Aorta (tissue), 5 donors: ENCODE measurements around the gene SELENOS. TPM values are rescaled to one million over a fixed set of nuclear protein-coding genes. Genes with fewer than 3 reads are reported as not detected.
A peak's percentile ranks its signal among the peaks of the same experiment; 100 is the strongest.

Experiments
- ATAC-seq: fragments of 200-7000 bp; cut with Tn5 transposase; one replicate; pipeline ENCODE4 v1.9.1; 2022; ENCODE audit warnings: moderate library complexity; ENCODE audit not compliant: low FRiP score
- DNase-seq, 2 donors: peaks; one replicate each; pipeline ENCODE4 v3.0.0-alpha.2; 2020
- H3K27ac ChIP-seq, 2 donors: one replicate each; pipeline ENCODE4 v1.5.1; 2013; ENCODE audit warnings: low read length in 2 of 2, mild to moderate bottlenecking in 2 of 2, moderate library complexity in 2 of 2, control low read depth in 1 of 2, inconsistent platforms in 1 of 2, low read depth in 1 of 2
- H3K27me3 ChIP-seq, 2 donors: one replicate each; pipeline ENCODE4 v1.6.1; 2013; ENCODE audit warnings: control low read depth in 1 of 2, low read length in 1 of 2, mild to moderate bottlenecking in 1 of 2, moderate library complexity in 1 of 2; ENCODE audit not compliant: insufficient read depth in 2 of 2, control insufficient read depth in 1 of 2
- H3K36me3 ChIP-seq, 2 donors: one replicate each; pipeline ENCODE4 v1.6.1; 2013; ENCODE audit warnings: control low read depth in 1 of 2, low read length in 1 of 2, mild to moderate bottlenecking in 1 of 2; ENCODE audit not compliant: insufficient read depth in 2 of 2, control insufficient read depth in 1 of 2
- H3K4me1 ChIP-seq, 2 donors: one replicate each; pipeline ENCODE4 v1.6.1; 2013; ENCODE audit warnings: low read length in 2 of 2, control low read depth in 1 of 2, mild to moderate bottlenecking in 1 of 2, moderate library complexity in 1 of 2; ENCODE audit not compliant: insufficient read depth in 2 of 2, control insufficient read depth in 1 of 2
- H3K4me3 ChIP-seq, 2 donors: one replicate each; pipeline ENCODE4 v1.5.1; 2013; ENCODE audit warnings: low read length in 2 of 2, control low read depth in 1 of 2, mild to moderate bottlenecking in 1 of 2
- H3K9me3 ChIP-seq: one replicate; pipeline ENCODE4 v1.6.1; 2013; ENCODE audit warnings: mild to moderate bottlenecking, low read length; ENCODE audit not compliant: control insufficient read depth
- WGBS, 2 donors: extraction: QIAGEN DNeasy Blood & Tissue Kit; methylation state at CpG; one replicate each; pipeline ENCODE4 v1.1.7; 2013; 5-methylcytosine and 5-hydroxymethylcytosine counted together
- intact Hi-C, 2 donors: fragments of 100-400 bp; cut with DNase I; formaldehyde crosslinking; loops; one replicate each; pipeline versions ENCODE4 v1.14.2 to v1.15.0; 2022
- polyA plus RNA-seq, 2 donors: library from polyadenylated mRNA; stranded (reverse); fragments of 200-250 nt; gene quantifications; one replicate each; pipeline ENCODE4 v1.2.3, GENCODE V29; 2013
- total RNA-seq, 2 donors: library from RNA; stranded (reverse); fragmentation: NEBNext Ultra II Directional; extraction: Animal tissue kit (Norgen Biotek cat#: 25700); gene quantifications; one replicate each; pipeline ENCODE4 v1.2.1, GENCODE V29; 2021
- donor health status: healthy with polysubstance abuse.
- donor health status: Bipolar disorder and iron deficiency.
- donor health status: DM: no; HTN: no; CAD: no.
- donor health status: DM: no; HTN: no; CAD: no.
- donor health status: DM: yes; HTN: yes; CAD: no.

The SELENOS gene
- total and polyA plus RNA-seq, 4 donors = 69.0 to 123 (median 94.7) TPM

GRCh38 chr15:101322016-101322695 is 44.9 kb upstream of the SELENOS start:
- no peak overlapping the region for H3K4me3 ChIP-seq
- H3K27ac ChIP-seq = no peak overlapping the region
- no peaks in the 10 kb centered on the region for H3K9me3 ChIP-seq
- no peaks in the 10 kb centered on the region for H3K36me3 ChIP-seq
- ATAC-seq = no peak
- H3K4me1 ChIP-seq = no peaks in the 10 kb centered on the region
- no peak for DNase-seq
- 88 to 89% methylated on average over 21 of the region's 21 CpGs for WGBS, 2 donors
- H3K27me3 ChIP-seq = no peaks in the 10 kb centered on the region
- intact Hi-C loops = no loop called here

GRCh38 chr15:101320501-101321052 is 43.3 kb upstream of the SELENOS start:
- WGBS, 2 donors = 26 to 39% methylated on average over 21 of the region's 21 CpGs
- intact Hi-C loops = no loop called here
- Histone ChIP-seq H3K36me3 (no peaks in the 10 kb centered on the region), H3K4me1 (no peaks in the 10 kb centered on the region), H3K27me3 (no peaks in the 10 kb centered on the region), H3K9me3 (no peaks in the 10 kb centered on the region), H3K27ac (no peak overlapping the region), H3K4me3 (no peak overlapping the region)
- peak in 1 of 2 donors; percentile 84 for DNase-seq
- ATAC-seq = peak; percentile 60

- WGBS, 2 donors = 50 to 53% methylated on average over 7 of the region's 7 CpGs
- no peak overlapping the region for H3K27ac ChIP-seq
- DNase-seq = no peak
- intact Hi-C loops = no loop called here
- ATAC-seq = no peak
- H3K27me3 ChIP-seq = no peaks in the 10 kb centered on the region
- no peaks in the 10 kb centered on the region for H3K9me3 ChIP-seq
- H3K4me3 ChIP-seq = no peak overlapping the region
- no peaks in the 10 kb centered on the region for H3K4me1 ChIP-seq
- H3K36me3 ChIP-seq = no peaks in the 10 kb centered on the region
Measured at GRCh38 chr15:101318839-101319238, 41.6 kb upstream of the SELENOS start.

- DNase-seq (no peak), ATAC-seq (no peak)
- 83 to 84% methylated on average over 20 of the region's 20 CpGs for WGBS, 2 donors
- no peaks in the 10 kb centered on the region for H3K4me1 ChIP-seq
- H3K27ac ChIP-seq = no peak overlapping the region
- no peaks in the 10 kb centered on the region for H3K36me3 ChIP-seq
- no peaks in the 10 kb centered on the region for H3K27me3 ChIP-seq
- H3K9me3 ChIP-seq = no peaks in the 10 kb centered on the region
- intact Hi-C loops = no loop called here
- H3K4me3 ChIP-seq = no peak overlapping the region
Measured at GRCh38 chr15:101318147-101318819, 41.0 kb upstream of the SELENOS start.

GRCh38 chr15:101317336-101317872 is 40.1 kb upstream of the SELENOS start:
- WGBS, 2 donors = 75 to 81% methylated on average over 6 of the region's 6 CpGs
- no peak for ATAC-seq
- intact Hi-C loops = no loop called here
- Histone ChIP-seq H3K9me3 (no peaks in the 10 kb centered on the region), H3K27me3 (no peaks in the 10 kb centered on the region), H3K27ac (no peak overlapping the region), H3K4me1 (no peaks in the 10 kb centered on the region), H3K4me3 (no peak overlapping the region), H3K36me3 (no peaks in the 10 kb centered on the region)
- DNase-seq = no peak

GRCh38 chr15:101316529-101316928 is 39.2 kb upstream of the SELENOS start:
- no peaks in the 10 kb centered on the region for H3K4me1 ChIP-seq
- intact Hi-C loops = no loop called here

GRCh38 chr15:101315736-101316135 is 38.5 kb upstream of the SELENOS start:
- WGBS, 2 donors = 86% methylated on average over 10 of the region's 10 CpGs
- H3K4me1 ChIP-seq = no peaks in the 10 kb centered on the region
- no peak for ATAC-seq
- H3K27ac ChIP-seq = no peak overlapping the region
- no peak overlapping the region for H3K4me3 ChIP-seq
- no peaks in the 10 kb centered on the region for H3K36me3 ChIP-seq
- H3K9me3 ChIP-seq = no peaks in the 10 kb centered on the region
- no peaks in the 10 kb centered on the region for H3K27me3 ChIP-seq
- no peak for DNase-seq
- intact Hi-C loops = no loop called here

More at GRCh38 chr15:101316529-101316928, 39.2 kb upstream of the SELENOS start:
- ATAC-seq = no peak
- H3K9me3 ChIP-seq = no peaks in the 10 kb centered on the region
- no peaks in the 10 kb centered on the region for H3K27me3 ChIP-seq
- H3K4me3 ChIP-seq = no peak overlapping the region
- DNase-seq = no peak
- H3K36me3 ChIP-seq = no peaks in the 10 kb centered on the region
- 71 to 85% methylated on average over 5 of the region's 5 CpGs for WGBS, 2 donors
- no peak overlapping the region for H3K27ac ChIP-seq

- H3K36me3 ChIP-seq = no peaks in the 10 kb centered on the region
- H3K27me3 ChIP-seq = no peaks in the 10 kb centered on the region
- ATAC-seq = no peak
- H3K9me3 ChIP-seq = no peaks in the 10 kb centered on the region
- H3K4me1 ChIP-seq = no peaks in the 10 kb centered on the region
- intact Hi-C loops = no loop called here
- WGBS, 2 donors = 82 to 88% methylated on average over 19 of the region's 19 CpGs
- no peak overlapping the region for H3K27ac ChIP-seq
- no peak overlapping the region for H3K4me3 ChIP-seq
- peak in 1 of 2 donors; percentile 48 for DNase-seq
Measured at GRCh38 chr15:101314336-101315125, 37.2 kb upstream of the SELENOS start.
